Globus pallidus (tissue), 1 donor: ENCODE data around the gene CTAG1A.
"Not testable (repeated sequence)": the region's sequence is repeated elsewhere in the genome, so short reads cannot be mapped to it uniquely, and the experiment has no call there.

Experiments
- DNase-seq: peaks from one replicate; pipeline ENCODE4 v3.0.0-alpha.2; 2015; ENCODE audit warnings: low spot score

CTAG1A gene

DNA sequence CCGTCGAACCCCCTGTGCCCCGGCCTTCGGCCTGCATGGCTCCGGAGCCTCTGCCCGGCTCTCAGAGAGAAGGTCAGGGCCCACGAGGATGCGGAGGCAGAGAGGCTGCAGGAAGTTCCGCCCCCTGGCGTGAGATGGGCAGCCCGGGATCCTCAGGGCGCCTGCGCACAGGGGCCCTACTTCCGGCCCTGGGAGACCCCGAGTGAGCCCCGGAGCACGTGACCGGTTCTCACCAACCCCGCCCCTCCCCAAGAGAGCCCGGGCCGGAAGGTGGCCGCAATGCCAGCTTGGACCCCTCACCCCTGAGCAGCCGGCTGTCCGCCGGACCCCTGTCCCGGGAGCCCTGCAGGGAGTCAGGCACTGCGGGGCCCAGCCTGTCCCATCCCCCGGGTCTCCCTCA, 34.2 kb downstream of the CTAG1A start, which contains the start of gene CTAG1B:
CTAG1B (minus strand) TSS at position 101 of the 400 bp plus-strand sequence; CDS start at position 37, 64 bp downstream.
- not testable (repeated sequence) for DNase-seq

DNA sequence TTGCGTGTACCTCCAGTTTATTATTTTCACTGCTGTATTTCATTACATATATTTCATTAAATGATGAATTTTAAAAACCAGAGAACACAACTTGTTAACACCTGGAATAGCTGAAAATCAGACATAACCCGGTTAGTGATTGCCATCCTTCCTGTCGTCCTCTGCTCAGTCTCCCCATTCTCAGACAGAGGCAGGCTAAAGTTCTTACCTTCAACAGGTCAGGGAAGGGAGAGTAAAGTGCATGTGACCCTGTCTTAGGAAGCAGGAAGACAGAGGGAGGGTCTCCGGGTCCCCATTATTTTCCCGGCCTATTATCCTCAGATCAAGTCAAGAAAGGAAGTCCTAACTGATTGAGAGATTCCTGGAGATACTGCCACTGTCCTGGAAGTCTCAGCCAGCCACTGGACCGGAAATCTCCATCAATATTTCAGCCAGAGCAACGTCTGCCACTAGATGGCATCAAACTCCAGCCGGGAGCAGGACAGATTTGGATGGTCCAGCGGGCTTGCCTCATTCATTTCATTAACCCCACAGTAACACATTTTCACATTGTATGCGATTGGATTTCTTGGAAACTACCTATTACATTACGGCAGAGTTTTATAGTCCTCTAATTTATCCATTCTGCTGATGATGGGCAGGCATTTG, 36.0 kb downstream of the CTAG1A start:
- DNase-seq = not testable (repeated sequence)

DNA sequence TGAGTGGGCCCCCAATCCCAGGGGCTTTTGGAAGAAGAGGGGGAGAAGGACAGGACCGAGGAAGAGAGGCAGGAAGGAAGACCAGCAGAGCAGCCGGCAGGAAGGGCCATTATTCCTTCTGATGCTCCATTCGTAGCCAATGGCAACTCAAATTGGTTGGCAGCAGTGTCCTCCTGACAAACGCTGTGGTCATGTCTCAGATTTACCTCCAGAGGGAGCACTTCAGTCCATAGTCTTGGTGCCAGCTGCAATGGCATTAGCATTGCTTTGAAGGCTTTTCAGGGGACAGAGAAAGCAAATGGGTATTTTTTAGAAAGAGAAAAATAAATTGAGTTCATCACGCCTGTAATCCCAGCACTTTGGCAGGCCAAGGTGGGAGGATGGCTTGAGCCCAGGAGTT, 44.0 kb downstream of the CTAG1A start:
- DNase-seq = not testable (repeated sequence)

DNA sequence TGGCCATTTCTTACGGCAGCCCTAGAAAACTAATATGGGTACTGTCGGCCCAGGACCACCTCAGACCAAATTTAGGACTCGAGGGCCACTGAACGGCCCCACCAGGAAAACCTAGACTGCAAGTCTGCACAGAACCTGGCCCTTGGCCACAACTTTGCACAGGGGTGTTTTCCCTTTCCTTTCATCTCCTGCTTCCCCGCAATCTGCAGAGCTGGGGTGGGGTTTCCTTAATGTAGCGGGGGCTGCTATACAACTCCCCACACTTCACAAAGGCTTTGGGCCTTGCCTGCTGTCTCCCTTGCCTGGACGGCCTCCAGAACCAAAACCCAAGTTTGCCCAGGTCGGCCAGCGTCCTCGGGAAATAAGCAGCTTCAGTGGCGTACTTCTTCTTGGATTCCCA, 46.0 kb downstream of the CTAG1A start:
- DNase-seq = not testable (repeated sequence)

DNA sequence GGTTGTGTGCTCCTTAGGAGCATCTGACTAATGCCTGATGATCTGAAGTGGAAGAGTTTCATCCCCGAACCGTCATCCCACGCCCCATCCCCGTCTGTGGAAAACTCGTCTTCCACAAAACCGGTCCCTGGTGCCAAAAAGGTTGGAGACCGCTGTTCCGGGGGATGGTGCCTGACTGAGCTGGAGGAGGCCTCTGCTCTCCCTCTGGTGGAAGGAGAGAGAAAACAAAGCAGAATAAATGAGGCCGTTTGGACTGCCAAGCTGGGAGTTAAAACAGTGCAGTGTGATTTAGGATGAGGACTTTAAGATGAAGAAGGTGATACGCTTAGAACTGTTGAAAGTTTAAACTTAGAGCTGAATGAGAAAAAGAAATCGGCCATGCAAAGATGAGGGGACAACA, 48.7 kb downstream of the CTAG1A start:
- DNase-seq = not testable (repeated sequence)
